ENCODE data around the gene PAX3. TPM values are rescaled to one million over a fixed set of nuclear protein-coding genes. Genes with fewer than 3 reads are reported as not detected.

PAX3 gene
- total and polyA plus RNA-seq, 12 donors, result not detected

GRCh38 chr2:222313816-222314215, 15.0 kb upstream of the PAX3 start:
- Histone ChIP-seq H3K27me3 (peaks cover 66% of the 10 kb centered on the region), H3K36me3 (replicated peaks in 1 of 2) (no peaks in the 10 kb centered on the region), H3K4me1 (replicated peaks in 1 of 2) (peaks cover 0 to 10% of the 10 kb centered on the region in 2 donors), H3K9me3 (replicated peaks in 1 of 3) (no peaks in the 10 kb centered on the region), H3K4me3 (no peak overlapping the region), H3K27ac (no peak overlapping the region)
- no peak for DNase-seq
- TF ChIP-seq POLR2A (IDR thresholded peaks at IDR 0.05), result no peak
- no peak for TF ChIP-seq CTCF (IDR thresholded peaks at IDR 0.05)
- intact Hi-C loops (cut with DNase I), result no loop called here

- DNase-seq, result no peak
- Histone ChIP-seq H3K27me3 (peaks cover 82% of the 10 kb centered on the region), H3K27ac (no peak overlapping the region), H3K36me3 (replicated peaks in 1 of 2) (no peaks in the 10 kb centered on the region), H3K9me3 (replicated peaks in 1 of 3) (no peaks in the 10 kb centered on the region), H3K4me3 (no peak overlapping the region), H3K4me1 (replicated peaks in 1 of 2) (peaks cover 0 to 6% of the 10 kb centered on the region in 2 donors)
- TF ChIP-seq POLR2A (IDR thresholded peaks at IDR 0.05) (no peak), CTCF (IDR thresholded peaks at IDR 0.05) (no peak)
- WGBS, 4 donors, result 6 to 9% (median 8%) methylated on average over 18 to 48 of the region's 48 CpGs
- intact Hi-C loops (cut with DNase I), result no loop called here
Observed at GRCh38 chr2:222311978-222312738, 13.4 kb upstream of the PAX3 start.

GRCh38 chr2:222311319-222311977, 12.7 kb upstream of the PAX3 start:
- intact Hi-C loops (cut with DNase I), result no loop called here
- peaks cover 0 to 13% of the 10 kb centered on the region in 2 donors for H3K4me1 ChIP-seq (replicated peaks in 1 of 2)
- H3K36me3 ChIP-seq (replicated peaks in 1 of 2), result no peaks in the 10 kb centered on the region
- H3K27me3 ChIP-seq, result peaks cover 89% of the 10 kb centered on the region
- H3K27ac ChIP-seq, result no peak overlapping the region
- no peak overlapping the region for H3K4me3 ChIP-seq
- 5 to 12% (median 8%) methylated on average over 32 to 42 of the region's 42 CpGs for WGBS, 4 donors
- no peak for DNase-seq
- no peaks in the 10 kb centered on the region for H3K9me3 ChIP-seq (replicated peaks in 1 of 3)
- TF ChIP-seq CTCF (IDR thresholded peaks at IDR 0.05), result no peak
- TF ChIP-seq POLR2A (IDR thresholded peaks at IDR 0.05), result no peak

GRCh38 chr2:222310747-222311318, 12.0 kb upstream of the PAX3 start:
- intact Hi-C loops (cut with DNase I), result no loop called here
- DNase-seq, result no peak
- 9 to 13% (median 11%) methylated on average over 11 of the region's 11 CpGs for WGBS, 4 donors
- no peak for TF ChIP-seq CTCF (IDR thresholded peaks at IDR 0.05)
- no peak for TF ChIP-seq POLR2A (IDR thresholded peaks at IDR 0.05)
- H3K4me3 ChIP-seq, result no peak overlapping the region
- H3K4me1 ChIP-seq (replicated peaks in 1 of 2), result peaks cover 1 to 19% of the 10 kb centered on the region in 2 donors
- no peaks in the 10 kb centered on the region for H3K9me3 ChIP-seq (replicated peaks in 1 of 3)
- H3K36me3 ChIP-seq (replicated peaks in 1 of 2), result no peaks in the 10 kb centered on the region
- no peak overlapping the region for H3K27ac ChIP-seq
- peaks cover 95% of the 10 kb centered on the region for H3K27me3 ChIP-seq
